ENCODE data around the gene MYMK.
"Not testable (repeated sequence)": the region's sequence is repeated elsewhere in the genome, so short reads cannot be mapped to it uniquely, and the experiment has no call there.

Gene MYMK

DNA sequence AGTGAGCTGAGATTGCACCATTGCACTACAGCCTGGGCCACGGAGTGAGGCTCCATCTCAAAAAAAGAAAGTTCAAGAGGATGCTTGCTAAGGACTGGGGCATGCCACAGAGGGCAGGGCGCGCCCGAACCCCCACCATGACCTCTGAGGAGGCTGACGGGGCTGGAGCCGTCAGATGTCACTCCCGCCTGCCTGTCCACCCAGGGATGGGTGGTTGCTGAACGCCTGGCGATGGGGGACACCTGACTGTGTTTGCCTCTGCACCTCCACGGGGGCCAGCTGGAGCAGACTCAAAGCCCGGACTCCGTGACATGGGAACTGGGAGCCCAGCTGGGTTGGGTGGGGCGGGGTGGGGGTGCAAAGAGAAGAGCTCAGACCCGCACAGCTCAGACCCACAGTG lies 41.6 kb upstream of the MYMK start:
- Histone ChIP-seq H3K27me3 (ENCODE audit: low read depth, low read length) (no peaks in the 10 kb centered on the region), H3K27ac (ENCODE audit: low read length) (no peak overlapping the region), H3K4me1 (ENCODE audit: control insufficient read depth in 1 of 2, insufficient read depth in 2 of 2, low read length in 2 of 2) (peaks cover 6 to 12% of the 10 kb centered on the region in 2 donors), H3K36me3 (ENCODE audit: control insufficient read depth in 1 of 2, insufficient read depth in 2 of 2, low read length in 2 of 2) (no peaks in the 10 kb centered on the region), H3K9me3 (ENCODE audit: control insufficient read depth in 1 of 2, low read length in 2 of 2) (no peaks in the 10 kb centered on the region), H3K4me3 (ENCODE audit: low read depth in 1 of 2, low read length in 2 of 2) (no peak overlapping the region)

DNA sequence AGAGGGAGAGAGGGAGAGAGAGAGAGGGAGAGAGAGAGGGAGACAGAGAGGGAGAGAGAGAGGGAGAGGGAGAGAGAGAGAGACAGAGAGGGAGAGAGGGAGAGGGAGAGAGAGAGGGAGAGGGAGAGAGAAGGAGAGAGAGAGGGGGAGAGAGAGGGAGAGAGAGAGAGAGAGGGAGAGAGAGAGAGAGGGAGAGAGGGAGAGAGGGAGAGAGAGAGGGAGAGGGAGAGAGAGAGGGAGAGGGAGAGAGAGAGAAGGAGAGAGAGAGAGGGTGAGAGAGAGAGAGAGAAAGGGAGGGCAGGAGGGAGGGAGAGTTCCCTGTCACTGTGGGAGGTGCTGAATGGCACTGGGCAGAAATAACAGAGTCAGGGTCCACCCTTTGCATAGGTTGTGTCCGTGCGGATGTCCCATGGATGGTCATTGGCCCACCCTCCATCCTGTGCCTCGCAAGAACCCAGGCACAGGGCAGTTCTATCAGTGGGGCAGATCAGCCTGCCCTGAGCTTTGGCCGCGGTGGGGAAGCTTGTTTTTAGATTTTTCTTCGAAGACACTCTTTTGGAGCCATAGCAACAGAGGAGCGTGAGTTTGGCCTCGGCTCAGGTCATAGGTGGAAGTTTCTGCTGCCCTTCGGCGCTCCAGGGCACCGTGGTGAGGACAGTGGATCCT lies 39.8 kb upstream of the MYMK start:
- Histone ChIP-seq H3K27me3 (ENCODE audit: low read depth, low read length) (no peaks in the 10 kb centered on the region), H3K27ac (ENCODE audit: low read length) (no peak overlapping the region), H3K36me3 (ENCODE audit: control insufficient read depth in 1 of 2, insufficient read depth in 2 of 2, low read length in 2 of 2) (no peaks in the 10 kb centered on the region), H3K9me3 (ENCODE audit: control insufficient read depth in 1 of 2, low read length in 2 of 2) (no peaks in the 10 kb centered on the region), H3K4me3 (ENCODE audit: low read depth in 1 of 2, low read length in 2 of 2) (no peak overlapping the region), H3K4me1 (ENCODE audit: control insufficient read depth in 1 of 2, insufficient read depth in 2 of 2, low read length in 2 of 2) (peaks cover 6 to 21% of the 10 kb centered on the region in 2 donors)

DNA sequence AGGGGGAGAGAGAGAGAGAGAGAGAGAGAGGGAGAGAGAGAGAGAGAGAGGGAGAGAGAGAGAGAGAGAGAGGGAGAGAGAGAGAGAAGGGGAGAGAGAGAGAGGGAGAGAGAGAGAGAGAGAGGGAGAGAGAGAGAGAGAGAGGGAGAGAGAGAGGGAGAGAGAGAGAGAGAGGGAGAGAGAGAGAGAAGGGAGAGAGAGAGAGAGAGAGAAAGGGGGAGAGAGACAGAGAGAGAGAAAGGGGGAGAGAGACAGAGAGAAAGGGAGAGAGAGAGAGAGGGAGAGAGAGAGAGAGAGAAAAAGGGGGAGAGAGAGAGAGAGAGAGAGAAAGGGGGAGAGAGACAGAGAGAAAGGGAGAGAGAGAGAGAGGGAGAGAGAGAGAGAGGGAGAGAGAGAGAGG lies 39.1 kb upstream of the MYMK start:
- not testable (repeated sequence) for H3K36me3 ChIP-seq (ENCODE audit: control insufficient read depth in 1 of 2, insufficient read depth in 2 of 2, low read length in 2 of 2); H3K27ac ChIP-seq (ENCODE audit: low read length); H3K9me3 ChIP-seq (ENCODE audit: control insufficient read depth in 1 of 2, low read length in 2 of 2); H3K4me3 ChIP-seq (ENCODE audit: low read depth in 1 of 2, low read length in 2 of 2); H3K27me3 ChIP-seq (ENCODE audit: low read depth, low read length)
- H3K4me1 ChIP-seq (ENCODE audit: control insufficient read depth in 1 of 2, insufficient read depth in 2 of 2, low read length in 2 of 2), result peaks cover 6 to 21% of the 10 kb centered on the region in 2 donors

DNA sequence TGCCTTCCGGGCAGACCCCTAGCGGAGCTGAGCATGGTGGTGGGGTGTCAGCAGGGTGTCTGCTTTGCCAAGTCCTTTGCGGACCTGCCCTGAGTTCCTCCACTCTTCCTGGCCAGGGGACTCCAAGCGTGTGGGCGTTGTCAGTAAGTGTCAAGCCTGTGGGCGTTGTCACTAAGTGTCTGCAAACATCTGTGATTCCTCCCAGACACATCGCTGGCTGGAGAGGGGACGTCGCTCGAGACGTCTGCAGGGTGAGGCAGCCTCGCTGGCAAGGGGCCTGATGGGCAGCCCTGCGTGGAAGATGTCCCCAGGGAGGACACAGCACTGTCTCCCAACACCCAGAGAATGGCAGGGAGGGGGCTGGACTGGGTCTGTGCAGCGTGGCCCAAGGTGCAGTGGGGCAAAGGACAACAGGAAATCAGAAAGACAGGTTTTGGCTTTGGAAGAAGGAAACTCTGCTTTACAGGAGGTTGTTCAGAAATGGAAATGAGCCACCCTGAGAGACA lies 38.6 kb upstream of the MYMK start:
- no peaks in the 10 kb centered on the region for H3K9me3 ChIP-seq (ENCODE audit: control insufficient read depth in 1 of 2, low read length in 2 of 2)
- H3K36me3 ChIP-seq (ENCODE audit: control insufficient read depth in 1 of 2, insufficient read depth in 2 of 2, low read length in 2 of 2), result no peaks in the 10 kb centered on the region
- no peaks in the 10 kb centered on the region for H3K27me3 ChIP-seq (ENCODE audit: low read depth, low read length)
- no peak overlapping the region for H3K27ac ChIP-seq (ENCODE audit: low read length)
- H3K4me3 ChIP-seq (ENCODE audit: low read depth in 1 of 2, low read length in 2 of 2), result no peak overlapping the region
- H3K4me1 ChIP-seq (ENCODE audit: control insufficient read depth in 1 of 2, insufficient read depth in 2 of 2, low read length in 2 of 2), result peaks cover 6 to 21% of the 10 kb centered on the region in 2 donors

DNA sequence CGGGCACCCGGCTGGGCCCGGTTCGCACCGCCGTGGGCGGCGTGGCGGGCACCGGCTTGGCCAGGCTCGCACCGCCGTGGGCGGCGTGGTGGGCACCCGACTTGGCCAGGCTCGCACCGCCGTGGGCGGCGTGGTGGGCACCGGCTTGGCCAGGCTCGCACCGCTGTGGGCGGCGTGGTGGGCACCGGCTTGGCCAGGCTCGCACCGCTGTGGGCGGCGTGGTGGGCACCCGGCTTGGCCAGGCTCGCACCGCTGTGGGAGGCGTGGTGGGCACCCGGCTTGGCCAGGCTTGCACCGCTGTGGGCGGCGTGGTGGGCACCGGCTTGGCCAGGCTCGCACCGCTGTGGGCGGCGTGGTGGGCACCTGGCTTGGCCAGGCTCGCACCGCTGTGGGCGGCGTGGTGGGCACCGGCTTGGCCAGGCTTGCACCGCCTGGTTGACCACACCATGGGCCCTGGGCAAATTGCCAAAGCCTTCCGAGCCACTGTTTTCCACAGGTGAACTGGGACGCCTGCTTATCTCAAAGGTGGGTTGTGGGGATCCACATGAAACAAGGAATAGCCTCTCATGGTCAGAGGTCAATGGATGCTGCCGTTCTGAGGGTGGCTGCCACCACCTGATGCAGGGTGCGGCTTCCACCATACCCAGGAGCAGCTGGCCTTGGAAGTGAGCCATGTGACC lies 38.0 kb upstream of the MYMK start:
- H3K4me3 ChIP-seq (ENCODE audit: low read depth in 1 of 2, low read length in 2 of 2), result no peak overlapping the region
- H3K36me3 ChIP-seq (ENCODE audit: control insufficient read depth in 1 of 2, insufficient read depth in 2 of 2, low read length in 2 of 2), result no peaks in the 10 kb centered on the region
- H3K27ac ChIP-seq (ENCODE audit: low read length), result no peak overlapping the region
- no peaks in the 10 kb centered on the region for H3K9me3 ChIP-seq (ENCODE audit: control insufficient read depth in 1 of 2, low read length in 2 of 2)
- H3K4me1 ChIP-seq (ENCODE audit: control insufficient read depth in 1 of 2, insufficient read depth in 2 of 2, low read length in 2 of 2), result peaks cover 6 to 21% of the 10 kb centered on the region in 2 donors
- no peaks in the 10 kb centered on the region for H3K27me3 ChIP-seq (ENCODE audit: low read depth, low read length)

DNA sequence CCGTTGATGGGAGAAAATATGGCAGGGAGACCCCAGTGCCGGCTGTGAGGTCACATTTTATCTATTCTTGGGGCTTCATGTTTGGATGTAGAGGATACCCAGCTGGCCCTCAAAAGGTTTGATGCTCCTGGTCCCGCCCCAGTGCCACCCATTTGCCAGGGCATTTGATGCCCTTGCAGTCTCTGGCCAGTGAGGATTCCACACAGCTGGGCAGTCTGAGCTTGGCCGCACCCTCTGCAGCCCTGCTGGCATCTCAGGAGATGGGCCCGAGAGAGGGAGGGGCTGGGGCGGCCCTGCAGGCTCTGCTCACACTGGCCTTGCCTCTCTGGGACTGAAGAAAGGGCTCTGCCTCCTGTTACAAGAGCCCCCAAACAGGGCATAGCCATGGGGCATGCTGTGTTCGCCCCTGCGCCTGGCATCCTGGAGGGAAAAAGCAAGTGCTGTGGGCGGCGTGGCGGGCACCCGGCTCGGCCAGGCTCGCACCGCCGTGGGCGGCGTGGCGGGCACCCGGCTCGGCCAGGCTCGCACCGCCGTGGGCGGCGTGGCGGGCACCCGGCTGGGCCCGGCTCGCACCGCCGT lies 37.3 kb upstream of the MYMK start:
- peaks cover 6 to 21% of the 10 kb centered on the region in 2 donors for H3K4me1 ChIP-seq (ENCODE audit: control insufficient read depth in 1 of 2, insufficient read depth in 2 of 2, low read length in 2 of 2)
- no peaks in the 10 kb centered on the region for H3K27me3 ChIP-seq (ENCODE audit: low read depth, low read length)
- H3K36me3 ChIP-seq (ENCODE audit: control insufficient read depth in 1 of 2, insufficient read depth in 2 of 2, low read length in 2 of 2), result no peaks in the 10 kb centered on the region
- H3K4me3 ChIP-seq (ENCODE audit: low read depth in 1 of 2, low read length in 2 of 2), result no peak overlapping the region
- no peaks in the 10 kb centered on the region for H3K9me3 ChIP-seq (ENCODE audit: control insufficient read depth in 1 of 2, low read length in 2 of 2)
- no peak overlapping the region for H3K27ac ChIP-seq (ENCODE audit: low read length)

DNA sequence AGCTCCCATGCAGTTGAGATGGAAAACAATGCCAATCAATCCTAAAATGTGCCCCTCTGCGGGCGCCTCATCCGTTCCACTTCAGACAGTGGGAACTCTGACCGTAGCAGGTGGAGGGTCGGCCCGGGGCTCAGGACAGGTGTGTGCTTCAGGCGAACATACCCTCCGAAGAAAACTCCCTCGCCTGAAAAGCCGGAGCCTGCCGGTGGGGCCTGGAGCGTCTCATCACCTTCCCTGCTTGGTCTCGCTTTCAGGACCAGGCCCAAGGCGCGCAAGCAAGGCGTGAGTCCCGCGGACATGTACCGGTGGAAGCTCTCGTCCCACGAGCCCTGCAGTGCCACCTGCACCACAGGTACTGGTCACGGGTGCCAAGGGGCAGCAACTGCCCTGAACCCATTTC lies 36.2 kb upstream of the MYMK start:
- Histone ChIP-seq H3K27me3 (ENCODE audit: low read depth, low read length) (no peaks in the 10 kb centered on the region), H3K27ac (ENCODE audit: low read length) (no peak overlapping the region), H3K9me3 (ENCODE audit: control insufficient read depth in 1 of 2, low read length in 2 of 2) (no peaks in the 10 kb centered on the region), H3K4me1 (ENCODE audit: control insufficient read depth in 1 of 2, insufficient read depth in 2 of 2, low read length in 2 of 2) (peaks cover 6 to 20% of the 10 kb centered on the region in 2 donors), H3K4me3 (ENCODE audit: low read depth in 1 of 2, low read length in 2 of 2) (no peak overlapping the region), H3K36me3 (ENCODE audit: control insufficient read depth in 1 of 2, insufficient read depth in 2 of 2, low read length in 2 of 2) (no peaks in the 10 kb centered on the region)

DNA sequence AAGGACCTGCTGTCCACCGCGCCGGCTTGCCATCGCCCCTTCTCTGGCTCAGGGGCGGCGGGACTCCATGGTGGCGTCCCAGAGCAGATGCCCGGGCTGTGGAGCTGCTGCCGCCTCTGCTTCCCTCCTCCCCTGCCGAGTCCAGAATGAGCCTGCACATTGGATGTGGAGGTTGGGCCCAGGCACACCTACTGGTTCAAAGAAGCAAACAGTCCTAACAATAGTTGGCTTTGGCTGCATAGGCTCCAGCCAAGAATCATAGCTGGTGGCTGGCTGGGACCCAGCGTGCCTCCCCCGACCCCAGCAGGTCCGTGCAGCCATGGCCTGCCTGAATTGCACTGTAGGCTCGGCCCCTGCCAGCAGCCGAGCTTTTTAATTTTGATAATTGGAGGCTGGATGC lies 35.6 kb upstream of the MYMK start:
- Histone ChIP-seq H3K4me3 (ENCODE audit: low read depth in 1 of 2, low read length in 2 of 2) (no peak overlapping the region), H3K27me3 (ENCODE audit: low read depth, low read length) (no peaks in the 10 kb centered on the region), H3K4me1 (ENCODE audit: control insufficient read depth in 1 of 2, insufficient read depth in 2 of 2, low read length in 2 of 2) (peaks cover 6 to 17% of the 10 kb centered on the region in 2 donors), H3K9me3 (ENCODE audit: control insufficient read depth in 1 of 2, low read length in 2 of 2) (no peaks in the 10 kb centered on the region), H3K36me3 (ENCODE audit: control insufficient read depth in 1 of 2, insufficient read depth in 2 of 2, low read length in 2 of 2) (no peaks in the 10 kb centered on the region), H3K27ac (ENCODE audit: low read length) (no peak overlapping the region)

DNA sequence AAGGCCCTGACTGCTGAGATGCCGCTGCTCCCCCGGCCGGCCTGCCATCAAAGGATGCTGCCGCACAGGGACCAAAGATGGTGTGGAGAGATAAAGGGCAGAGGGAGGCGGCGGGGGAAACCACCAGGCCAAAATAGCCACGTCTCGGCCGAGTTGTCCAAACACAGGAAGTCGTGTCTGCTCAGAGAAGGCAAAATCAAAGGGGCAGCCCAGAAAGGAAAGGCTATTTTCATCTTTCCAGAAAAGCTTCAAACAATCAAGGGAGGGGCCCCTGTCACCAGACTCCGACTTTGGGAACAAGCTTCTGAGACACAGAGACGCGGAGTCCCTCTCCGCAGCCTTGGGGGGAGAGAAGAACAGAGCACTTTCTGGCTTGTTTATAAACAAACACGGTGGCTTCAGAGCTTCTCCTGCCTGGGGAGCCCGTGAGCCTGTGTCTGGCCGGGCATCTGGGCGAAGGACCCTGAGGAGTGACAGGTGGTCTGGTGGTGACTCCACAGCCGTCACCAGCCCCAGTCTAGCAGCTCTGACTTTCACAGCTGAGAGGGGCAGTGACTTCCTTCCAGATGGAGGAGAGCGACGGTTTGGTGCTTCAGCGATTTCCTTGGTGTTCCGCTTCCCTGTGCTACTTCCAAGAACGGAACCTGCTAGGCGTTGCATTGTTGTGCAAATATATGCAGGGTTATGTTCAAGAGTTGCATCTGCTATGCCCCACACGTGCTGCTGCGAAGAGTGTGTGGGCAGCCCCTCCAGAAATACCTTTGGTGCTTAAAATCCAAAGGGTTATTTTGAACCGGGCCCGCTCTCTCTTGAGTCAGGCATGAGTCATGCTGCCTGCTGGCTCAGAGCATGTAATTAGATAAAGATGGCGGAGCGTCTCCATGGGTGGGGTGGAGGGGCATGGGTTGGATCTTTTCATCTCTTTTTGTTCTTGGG lies 33.7 kb upstream of the MYMK start:
- Histone ChIP-seq H3K36me3 (ENCODE audit: control insufficient read depth in 1 of 2, insufficient read depth in 2 of 2, low read length in 2 of 2) (no peaks in the 10 kb centered on the region), H3K27ac (ENCODE audit: low read length) (no peak overlapping the region), H3K4me1 (ENCODE audit: control insufficient read depth in 1 of 2, insufficient read depth in 2 of 2, low read length in 2 of 2) (peaks cover 5 to 15% of the 10 kb centered on the region in 2 donors), H3K27me3 (ENCODE audit: low read depth, low read length) (no peaks in the 10 kb centered on the region), H3K9me3 (ENCODE audit: control insufficient read depth in 1 of 2, low read length in 2 of 2) (no peaks in the 10 kb centered on the region), H3K4me3 (ENCODE audit: low read depth in 1 of 2, low read length in 2 of 2) (no peak overlapping the region)

DNA sequence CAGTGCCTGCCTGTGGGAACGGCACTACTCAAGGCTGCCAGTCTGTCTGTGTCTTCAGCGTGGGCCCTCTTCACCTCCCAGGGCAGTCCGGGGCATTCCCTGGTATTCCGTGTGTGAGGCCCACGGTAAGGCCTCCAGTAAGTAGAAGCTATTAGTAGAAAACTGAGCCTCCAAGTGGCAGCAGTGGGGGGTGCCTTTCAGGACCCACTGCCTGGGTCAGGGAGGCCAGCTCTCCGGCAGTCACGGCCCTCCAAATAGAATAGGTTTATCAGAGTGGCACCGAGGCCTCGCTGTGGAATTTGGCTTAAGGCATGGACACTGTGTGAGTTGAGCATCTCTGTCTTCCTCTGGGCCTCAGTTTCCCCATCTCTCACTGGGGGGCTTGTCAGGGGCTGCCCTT lies 32.8 kb upstream of the MYMK start:
- H3K27me3 ChIP-seq (ENCODE audit: low read depth, low read length), result no peaks in the 10 kb centered on the region
- no peaks in the 10 kb centered on the region for H3K9me3 ChIP-seq (ENCODE audit: control insufficient read depth in 1 of 2, low read length in 2 of 2)
- H3K36me3 ChIP-seq (ENCODE audit: control insufficient read depth in 1 of 2, insufficient read depth in 2 of 2, low read length in 2 of 2), result no peaks in the 10 kb centered on the region
- no peak overlapping the region for H3K27ac ChIP-seq (ENCODE audit: low read length)
- no peak overlapping the region for H3K4me3 ChIP-seq (ENCODE audit: low read depth in 1 of 2, low read length in 2 of 2)
- peaks cover 0 to 9% of the 10 kb centered on the region in 2 donors for H3K4me1 ChIP-seq (ENCODE audit: control insufficient read depth in 1 of 2, insufficient read depth in 2 of 2, low read length in 2 of 2)

DNA sequence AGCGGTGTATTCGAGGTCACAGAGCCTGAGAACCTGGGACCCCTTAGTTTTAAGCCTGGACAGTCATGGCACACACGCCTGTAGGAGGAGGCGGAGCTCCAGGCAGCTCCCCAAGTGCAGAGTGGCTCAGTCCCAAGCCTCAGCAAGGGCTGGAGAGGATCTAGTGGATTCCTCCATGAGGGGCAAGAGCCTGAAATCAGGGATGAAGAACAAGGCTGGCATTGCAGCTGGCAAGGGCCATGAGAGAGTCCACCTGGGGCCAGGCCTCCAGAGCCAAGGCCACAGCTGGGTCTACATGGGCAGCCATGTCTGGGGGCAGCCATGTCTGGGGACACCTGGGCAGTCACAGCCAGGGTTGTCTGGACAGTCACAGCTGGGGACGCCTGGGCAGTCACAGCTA lies 31.6 kb upstream of the MYMK start:
- no peaks in the 10 kb centered on the region for H3K27me3 ChIP-seq (ENCODE audit: low read depth, low read length)
- H3K9me3 ChIP-seq (ENCODE audit: control insufficient read depth in 1 of 2, low read length in 2 of 2), result no peaks in the 10 kb centered on the region
- H3K4me1 ChIP-seq (ENCODE audit: control insufficient read depth in 1 of 2, insufficient read depth in 2 of 2, low read length in 2 of 2), result peaks cover 0 to 9% of the 10 kb centered on the region in 2 donors
- no peak overlapping the region for H3K27ac ChIP-seq (ENCODE audit: low read length)
- H3K4me3 ChIP-seq (ENCODE audit: low read depth in 1 of 2, low read length in 2 of 2), result no peak overlapping the region
- no peaks in the 10 kb centered on the region for H3K36me3 ChIP-seq (ENCODE audit: control insufficient read depth in 1 of 2, insufficient read depth in 2 of 2, low read length in 2 of 2)
